ENCODE measurements around the gene DISC1.

DISC1 gene

GRCh38 chr1:232011961-232012360 is 385.4 kb downstream of the DISC1 start (continued):
- TF ChIP-seq GLIS3 (CRISPR knock-in tag; IDR thresholded peaks at IDR 0.05) (no peak), ISL1 (CRISPR knock-in tag; IDR thresholded peaks at IDR 0.05) (no peak), ZNF8 (CRISPR knock-in tag; IDR thresholded peaks at IDR 0.05) (no peak), RARB (CRISPR knock-in tag; IDR thresholded peaks at IDR 0.05) (no peak)

- TF ChIP-seq RARB (CRISPR knock-in tag; IDR thresholded peaks at IDR 0.05) (peak; percentile 39; the same call in 1 of the 2 replicates), OSR1 (CRISPR knock-in tag; IDR thresholded peaks at IDR 0.05) (no peak)
- ATAC-seq: peak; percentile 74
Measured at GRCh38 chr1:232012773-232013386, 386.3 kb downstream of the DISC1 start.

- no peak for ATAC-seq
- TF ChIP-seq SNAI2 (CRISPR knock-in tag; IDR thresholded peaks at IDR 0.05) (no peak), PATZ1 (CRISPR knock-in tag; IDR thresholded peaks at IDR 0.05; ENCODE audit: borderline replicate concordance) (no peak), GLIS3 (CRISPR knock-in tag; IDR thresholded peaks at IDR 0.05) (no peak), ZNF70 (CRISPR knock-in tag; IDR thresholded peaks at IDR 0.05) (no peak), ZC3H10 (CRISPR knock-in tag; IDR thresholded peaks at IDR 0.05) (no peak), POU6F1 (CRISPR knock-in tag; IDR thresholded peaks at IDR 0.05; ENCODE audit: borderline replicate concordance, low read depth) (no peak), CSDC2 (CRISPR knock-in tag; IDR thresholded peaks at IDR 0.05) (no peak), ZNF565 (CRISPR knock-in tag; conservative IDR thresholded peaks at IDR 0.05; ENCODE audit: low read depth) (no peak), OSR1 (CRISPR knock-in tag; IDR thresholded peaks at IDR 0.05) (no peak), ZNF8 (CRISPR knock-in tag; IDR thresholded peaks at IDR 0.05) (no peak), PPARA (CRISPR knock-in tag; IDR thresholded peaks at IDR 0.05; ENCODE audit: borderline replicate concordance) (no peak), TCF4 (CRISPR knock-in tag; IDR thresholded peaks at IDR 0.05; ENCODE audit: borderline replicate concordance) (no peak), ESRRG (CRISPR knock-in tag; IDR thresholded peaks at IDR 0.05) (no peak), CREB5 (CRISPR knock-in tag; IDR thresholded peaks at IDR 0.05; ENCODE audit: low read depth) (no peak), TOX (CRISPR knock-in tag; IDR thresholded peaks at IDR 0.05; ENCODE audit: borderline replicate concordance) (no peak), TSHZ2 (CRISPR knock-in tag; IDR thresholded peaks at IDR 0.05) (no peak), ZFP30 (CRISPR knock-in tag; IDR thresholded peaks at IDR 0.05) (no peak), ZFP3 (CRISPR knock-in tag; IDR thresholded peaks at IDR 0.05) (no peak)
Measured at GRCh38 chr1:232014941-232015340, 388.4 kb downstream of the DISC1 start.

GRCh38 chr1:232016616-232017015 is 390.0 kb downstream of the DISC1 start:
- peak; percentile 69 for ATAC-seq
- TF ChIP-seq ZFP3 (CRISPR knock-in tag; IDR thresholded peaks at IDR 0.05) (no peak), ZC3H10 (CRISPR knock-in tag; IDR thresholded peaks at IDR 0.05) (no peak), TCF4 (CRISPR knock-in tag; IDR thresholded peaks at IDR 0.05; ENCODE audit: borderline replicate concordance) (no peak), PATZ1 (CRISPR knock-in tag; IDR thresholded peaks at IDR 0.05; ENCODE audit: borderline replicate concordance) (no peak), OSR1 (CRISPR knock-in tag; IDR thresholded peaks at IDR 0.05) (no peak), ESRRG (CRISPR knock-in tag; IDR thresholded peaks at IDR 0.05) (no peak), TSHZ2 (CRISPR knock-in tag; IDR thresholded peaks at IDR 0.05) (no peak), ZNF8 (CRISPR knock-in tag; IDR thresholded peaks at IDR 0.05) (no peak), ARNTL (CRISPR knock-in tag; IDR thresholded peaks at IDR 0.05; ENCODE audit: borderline replicate concordance, low read depth) (no peak), PPARA (CRISPR knock-in tag; IDR thresholded peaks at IDR 0.05; ENCODE audit: borderline replicate concordance) (no peak), ZNF565 (CRISPR knock-in tag; conservative IDR thresholded peaks at IDR 0.05; ENCODE audit: low read depth) (no peak), ISL1 (CRISPR knock-in tag; IDR thresholded peaks at IDR 0.05) (no peak), RARB (CRISPR knock-in tag; IDR thresholded peaks at IDR 0.05) (no peak), ZNF70 (CRISPR knock-in tag; IDR thresholded peaks at IDR 0.05) (no peak)
